Fibroblast of peridontal ligament (primary cell): ENCODE measurements around the gene SH2D3C.

Experiments used
- DNase-seq: peaks from one replicate; pipeline ENCODE4 v3.0.0-alpha.2; 2010; ENCODE audit errors: extremely low read depth

SH2D3C gene

DNA sequence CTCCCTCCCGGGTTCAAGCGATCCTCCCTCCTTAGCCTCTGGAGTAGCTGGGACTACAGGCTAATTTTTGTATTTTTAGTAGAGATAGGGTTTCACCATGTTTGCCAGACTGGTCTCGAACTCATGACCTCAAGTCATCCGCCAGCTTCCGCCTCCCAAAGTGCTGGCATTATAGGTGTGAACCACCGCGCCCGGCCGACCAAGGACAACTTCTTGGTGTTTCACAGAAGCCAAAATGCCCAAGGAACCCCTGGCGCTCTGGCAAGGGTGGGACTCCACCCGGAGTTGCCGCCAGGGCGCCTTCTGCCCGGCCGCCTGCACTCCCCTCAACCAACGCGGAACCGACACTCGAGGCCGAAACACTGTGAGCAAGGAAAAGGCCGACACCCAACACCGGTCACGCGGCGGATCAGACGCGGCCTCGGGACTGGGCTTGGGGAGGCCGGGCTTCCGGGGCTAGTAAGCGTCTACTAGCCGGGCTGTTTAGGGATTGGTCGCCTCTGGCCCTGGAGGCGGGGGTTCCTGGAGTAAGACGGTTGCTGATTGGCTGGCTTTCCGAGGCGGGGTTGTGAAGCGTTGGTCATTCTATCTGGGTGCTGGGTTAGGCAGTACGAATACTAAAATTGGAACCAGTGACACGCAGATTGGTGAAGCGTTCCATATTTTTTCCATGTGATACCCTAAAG is 79.3 kb downstream of the SH2D3C start:
- peak; percentile 97 for DNase-seq

DNA sequence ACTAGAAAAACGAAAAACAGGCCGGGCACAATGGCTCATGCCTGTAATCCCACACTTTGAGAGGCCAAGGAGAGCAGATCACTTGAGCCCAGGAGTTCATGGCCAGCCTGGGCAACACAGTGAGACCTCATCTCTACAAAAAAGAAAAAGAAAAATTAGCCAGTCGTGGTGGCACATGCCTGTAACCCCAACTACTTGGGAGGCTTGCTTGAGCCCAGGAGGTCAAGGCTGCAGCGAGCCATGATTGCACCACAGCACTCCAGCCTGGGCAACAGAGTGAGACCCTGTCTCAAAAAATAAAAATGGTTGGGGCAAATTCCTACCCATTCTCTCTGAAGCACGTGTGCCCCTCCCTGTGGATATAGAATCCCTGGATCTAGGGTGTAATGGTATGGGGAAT is 80.1 kb downstream of the SH2D3C start:
- no peak for DNase-seq

DNA sequence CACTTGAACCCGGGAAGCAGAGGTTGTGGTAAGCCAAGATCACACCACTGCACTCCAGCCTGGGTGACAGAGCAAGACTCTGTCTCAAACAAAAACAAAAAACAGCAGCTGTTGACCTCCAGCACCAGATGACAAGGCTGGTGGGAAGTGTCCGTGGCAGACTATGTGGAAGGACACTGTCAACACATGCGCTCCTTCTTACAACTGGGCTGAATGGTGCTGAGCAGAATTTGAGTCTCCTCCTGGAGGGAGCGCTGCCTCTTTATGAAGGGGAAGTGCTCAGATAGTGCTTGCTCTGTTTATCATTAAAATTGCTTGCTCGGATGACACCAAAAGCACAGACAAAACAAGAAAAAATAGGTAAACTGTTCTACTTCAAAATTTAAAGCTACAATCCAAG is 80.9 kb downstream of the SH2D3C start:
- no peak for DNase-seq

DNA sequence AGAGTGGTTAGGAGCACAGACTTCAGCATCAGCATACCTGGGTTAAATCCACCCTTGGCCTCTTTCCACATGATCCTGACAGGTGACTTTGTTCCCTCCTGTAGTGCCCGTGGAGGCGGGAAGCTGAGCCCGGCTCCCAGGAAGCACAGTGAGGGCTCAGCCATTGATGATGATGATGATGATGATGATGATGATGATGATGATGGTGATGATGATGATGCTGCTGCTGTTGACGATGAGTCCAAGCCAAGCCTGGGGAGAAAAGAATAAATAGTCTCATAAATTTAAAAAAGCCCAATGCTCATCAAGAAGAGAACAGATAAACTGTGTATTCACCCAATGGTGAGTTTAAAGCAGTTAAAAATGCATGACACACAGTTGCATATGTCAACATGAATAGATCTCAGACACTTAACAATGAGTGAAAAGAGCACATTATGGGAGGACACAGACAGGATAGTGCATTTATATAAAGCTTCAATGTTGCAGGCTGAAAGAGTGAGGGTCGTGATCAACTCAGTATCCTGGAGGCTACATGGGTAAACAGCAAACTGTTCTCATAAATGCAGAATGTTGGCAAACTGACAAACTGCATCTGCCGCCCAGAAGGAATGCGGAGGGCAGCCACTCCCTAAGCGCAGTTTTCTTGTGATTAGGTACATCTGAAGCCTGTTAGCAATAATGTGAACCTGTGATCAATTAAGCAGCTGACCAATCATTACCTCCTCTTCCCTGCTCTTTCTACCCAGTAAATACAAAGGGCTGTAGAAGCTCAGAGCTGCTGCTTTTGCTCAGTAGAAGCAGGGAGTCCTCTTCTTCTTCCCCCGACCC is 83.4 kb downstream of the SH2D3C start:
- peak; percentile 68 for DNase-seq

DNA sequence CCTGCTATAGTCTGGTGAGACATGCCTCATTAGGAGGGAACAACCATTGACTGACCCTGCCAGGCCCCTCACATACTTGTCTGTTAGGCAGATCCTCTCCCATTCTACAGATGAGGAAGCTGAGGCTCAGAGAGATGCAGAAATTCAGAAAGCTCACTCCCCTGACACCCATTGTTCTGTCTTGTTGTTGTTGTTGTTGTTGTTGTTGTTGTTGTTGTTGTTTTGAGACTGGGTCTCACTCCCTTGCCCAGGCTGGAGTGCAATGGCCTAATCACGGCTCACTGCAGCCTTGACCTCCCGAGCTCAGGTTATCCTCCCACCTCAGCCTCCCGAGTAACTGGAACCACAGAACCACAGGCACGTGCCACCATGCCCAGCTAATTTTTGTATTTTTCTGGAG is 84.8 kb downstream of the SH2D3C start:
- DNase-seq = no peak

DNA sequence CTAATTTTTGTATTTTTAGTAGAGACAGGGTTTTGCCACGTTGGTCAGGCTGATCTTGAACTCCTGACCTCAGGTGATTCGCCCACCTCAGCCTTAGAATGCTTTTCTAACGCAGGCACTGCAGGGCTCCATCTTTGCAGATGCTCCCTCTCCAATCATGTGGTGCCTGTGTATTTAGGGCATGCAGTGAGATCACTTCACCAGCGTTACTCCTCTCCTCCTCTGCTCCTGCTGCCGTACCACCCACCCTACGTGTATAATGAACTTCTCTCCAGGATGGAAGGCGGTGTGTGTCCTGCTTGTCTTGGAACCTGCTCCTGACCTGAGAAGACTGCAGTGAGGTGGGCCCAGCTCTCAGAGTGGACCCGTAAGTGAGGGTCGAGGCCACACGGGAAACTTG is 85.3 kb downstream of the SH2D3C start:
- DNase-seq = no peak

DNA sequence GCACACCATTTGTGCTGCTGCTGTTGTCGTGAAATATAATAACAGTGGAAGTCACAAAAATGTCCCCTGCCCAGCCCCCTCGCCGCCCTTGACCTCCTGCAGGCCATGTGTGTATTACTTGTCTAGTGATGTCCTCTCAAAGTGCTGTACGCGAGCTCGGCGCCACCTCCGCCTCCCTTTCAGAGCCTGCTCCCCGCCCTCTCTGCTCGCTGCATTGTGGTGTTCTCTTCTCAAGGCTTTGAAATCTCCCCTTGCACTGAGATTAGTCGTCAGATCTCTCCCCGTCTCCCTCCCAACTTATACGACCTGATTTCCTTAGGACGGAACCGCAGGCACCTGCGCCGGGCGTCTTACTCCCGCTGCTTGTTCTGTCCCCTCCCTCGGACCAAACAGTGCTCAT is 86.4 kb downstream of the SH2D3C start:
- no peak for DNase-seq

DNA sequence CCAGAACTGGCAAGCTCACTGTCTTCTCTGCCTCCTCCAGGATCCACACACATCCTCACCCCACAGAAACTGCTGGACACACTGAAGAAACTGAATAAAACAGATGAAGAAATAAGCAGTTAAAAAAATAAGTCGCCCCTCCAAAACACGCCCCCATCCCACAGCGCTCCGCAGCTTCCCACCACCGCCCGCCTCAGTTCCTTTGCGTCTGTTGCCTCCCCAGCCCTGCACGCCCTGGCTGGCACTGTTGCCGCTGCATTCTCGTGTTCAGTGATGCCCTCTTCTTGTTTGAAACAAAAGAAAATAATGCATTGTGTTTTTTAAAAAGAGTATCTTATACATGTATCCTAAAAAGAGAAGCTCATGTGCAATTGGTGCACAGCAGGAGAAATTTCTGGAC is 87.7 kb downstream of the SH2D3C start:
- no peak for DNase-seq

DNA sequence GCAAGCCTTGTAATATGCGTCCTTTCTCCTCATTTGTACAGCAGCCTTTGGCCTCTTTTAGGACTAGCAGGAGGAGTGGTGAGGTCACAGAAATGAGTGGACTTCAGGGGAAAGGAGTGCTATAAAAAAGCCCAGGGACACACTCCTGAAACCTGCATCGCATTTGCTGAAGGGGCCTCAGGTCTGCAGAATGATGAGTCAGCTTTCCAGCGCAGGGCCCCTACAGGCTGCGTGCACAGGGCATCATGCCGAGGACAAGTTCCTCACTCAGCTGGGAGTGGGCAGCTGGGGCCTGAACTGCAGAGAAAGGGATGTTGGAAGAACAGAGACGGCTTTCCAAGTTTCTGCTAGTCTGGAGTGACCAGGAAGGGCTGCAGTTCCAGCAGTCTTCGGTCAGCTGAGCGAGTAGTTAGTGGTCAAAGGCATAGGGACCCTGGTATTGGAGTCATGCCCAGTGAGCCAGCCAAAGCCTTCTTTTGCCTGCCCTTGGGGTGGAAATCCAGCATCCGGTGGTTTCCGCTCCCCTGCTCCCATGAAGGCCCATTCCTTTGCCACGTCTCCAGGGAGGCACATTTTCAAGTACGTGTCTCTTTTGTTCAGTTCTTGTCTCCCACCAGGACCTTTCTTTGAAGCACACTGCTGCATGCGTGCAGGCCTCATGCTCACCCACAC is 89.0 kb downstream of the SH2D3C start:
- no peak for DNase-seq
